IMR-90 (cell line): ENCODE data around the gene ATP4B. TPM values are rescaled to one million over a fixed set of nuclear protein-coding genes. Genes with fewer than 3 reads are reported as not detected.

Source experiments
- ATAC-seq: fragments of 200-7000 bp; cut with Tn5 transposase; 2 replicates; pipeline ENCODE4 v1.9.1; 2020; ENCODE audit warnings: low read depth, mild to moderate bottlenecking, moderate library complexity
- BruUV-seq: library from RNA; stranded (reverse); fragments of 400-500 nt; replicated peaks from 2 replicates; lab custom pipeline; 2021; lab: Mats Ljungman, UMichigan
- CTCF ChIA-PET: fragments of 300-600 bp; formaldehyde crosslinking; extraction: SDS; loops from one replicate; lab custom pipeline; 2021; ENCODE audit warnings: antibody characterized with exemption; lab: Yijun Ruan, JAX
- POLR2A ChIA-PET: fragments of 300-600 bp; sonication (Branson Sonifier 250); formaldehyde crosslinking; loops from one replicate; lab custom pipeline; 2022; ENCODE audit warnings: antibody characterized with exemption; ENCODE audit not compliant: unreplicated experiment; lab: Charles Lee
- DNase-seq: peaks from one replicate; pipeline ENCODE4 v3.0.0; 2013
- H2AFZ ChIP-seq: replicated peaks from 2 replicates; pipeline ENCODE3; 2013; ENCODE audit warnings: low read length, mild to moderate bottlenecking; ENCODE audit not compliant: poor library complexity
- H2AK5ac ChIP-seq: 2 replicates; pipeline ENCODE4 v1.6.1; 2013; ENCODE audit warnings: low read depth, low read length, inconsistent platforms
- H2AK9ac ChIP-seq: replicated peaks from 2 replicates; pipeline ENCODE3; 2013; ENCODE audit warnings: mild to moderate bottlenecking, low read depth, low read length, moderate library complexity; ENCODE audit not compliant: poor library complexity
- H2BK120ac ChIP-seq: 2 replicates; pipeline ENCODE4 v1.6.1; 2013; ENCODE audit warnings: low read depth, low read length, inconsistent platforms
- H2BK15ac ChIP-seq: 3 replicates; pipeline ENCODE4 v1.6.1; 2013; ENCODE audit warnings: low read depth, low read length, inconsistent platforms
- H2BK20ac ChIP-seq: 2 replicates; pipeline ENCODE4 v1.6.1; 2013; ENCODE audit warnings: low read depth, mild to moderate bottlenecking, inconsistent platforms, low read length, moderate library complexity
- H2BK5ac ChIP-seq: 2 replicates; pipeline ENCODE4 v1.6.1; 2013; ENCODE audit warnings: mild to moderate bottlenecking, low read depth, low read length, inconsistent platforms; ENCODE audit not compliant: poor library complexity, severe bottlenecking
- H3K14ac ChIP-seq: replicated peaks from 2 replicates; pipeline ENCODE4 v1.6.1; 2013; ENCODE audit warnings: low read depth, low read length, inconsistent platforms
- H3K18ac ChIP-seq: 2 replicates; pipeline ENCODE4 v1.6.1; 2013; ENCODE audit warnings: low read depth, low read length, control low read depth
- H3K23ac ChIP-seq: 2 replicates; pipeline ENCODE4 v1.6.1; 2013; ENCODE audit warnings: low read depth, low read length, inconsistent platforms
- H3K27ac ChIP-seq: 2 replicates; pipeline ENCODE4 v1.5.1; 2013; ENCODE audit warnings: mild to moderate bottlenecking, control low read depth, low read length; ENCODE audit not compliant: insufficient read depth
- H3K27me3 ChIP-seq: 2 replicates; pipeline ENCODE4 v1.6.1; 2013; ENCODE audit warnings: low read length; ENCODE audit not compliant: control insufficient read depth, insufficient read depth
- H3K36me3 ChIP-seq: 2 replicates; pipeline ENCODE4 v1.6.1; 2013; ENCODE audit warnings: low read length, mixed read lengths; ENCODE audit not compliant: control insufficient read depth, insufficient read depth
- H3K4ac ChIP-seq: 2 replicates; pipeline ENCODE4 v1.6.1; 2013; ENCODE audit warnings: low read depth, low read length, inconsistent platforms
- H3K4me1 ChIP-seq: 2 replicates; pipeline ENCODE4 v1.6.1; 2013; ENCODE audit warnings: low read length, mixed read lengths; ENCODE audit not compliant: control insufficient read depth, insufficient read depth
- H3K4me2 ChIP-seq: 2 replicates; pipeline ENCODE4 v1.6.1; 2013; ENCODE audit warnings: low read depth, mild to moderate bottlenecking, control low read depth, low read length, moderate library complexity
- H3K4me3 ChIP-seq: 2 replicates; pipeline ENCODE4 v1.5.1; 2013; ENCODE audit warnings: low read depth, mild to moderate bottlenecking, control low read depth, low read length, moderate library complexity; ENCODE audit not compliant: insufficient read depth
- H3K56ac ChIP-seq: 2 replicates; pipeline ENCODE4 v1.6.1; 2013; ENCODE audit warnings: low read length, inconsistent platforms; ENCODE audit not compliant: insufficient read depth; ENCODE audit errors: extremely low read depth
- H3K79me1 ChIP-seq, 2 experiments: 2 replicates each; pipeline ENCODE4 v1.6.1; 2013; ENCODE audit warnings: low read length in 2 of 2, inconsistent platforms in 1 of 2, low read depth in 1 of 2
- H3K9ac ChIP-seq: 2 replicates; pipeline ENCODE4 v1.6.1; 2013; ENCODE audit warnings: low read depth, low read length, control low read depth
- H3K9me1 ChIP-seq: 2 replicates; pipeline ENCODE4 v1.6.1; 2013; ENCODE audit warnings: low read length, inconsistent platforms; ENCODE audit not compliant: insufficient read depth
- H3K9me3 ChIP-seq: 2 replicates; pipeline ENCODE4 v1.6.1; 2013; ENCODE audit warnings: low read length; ENCODE audit not compliant: control insufficient read depth, insufficient read depth
- H4K20me1 ChIP-seq: 2 replicates; pipeline ENCODE4 v1.6.1; 2013; ENCODE audit warnings: low read length, inconsistent platforms; ENCODE audit not compliant: insufficient read depth
- H4K5ac ChIP-seq: 2 replicates; pipeline ENCODE4 v1.6.1; 2013; ENCODE audit warnings: mild to moderate bottlenecking, low read depth, low read length, control low read depth
- H4K8ac ChIP-seq, 2 experiments: 2 replicates each; pipeline ENCODE4 v1.6.1; 2013; ENCODE audit warnings: low read depth in 2 of 2, low read length in 2 of 2, control low read depth in 1 of 2, inconsistent platforms in 1 of 2
- H4K91ac ChIP-seq: 2 replicates; pipeline ENCODE4 v1.6.1; 2013; ENCODE audit warnings: low read depth, low read length, inconsistent platforms; ENCODE audit not compliant: insufficient read depth
- ELK1 ChIP-seq: fragments of 150-350 bp; IDR thresholded peaks from 2 replicates; pipeline ENCODE4 v1.6.1; 2016; ENCODE audit warnings: low read depth, mild to moderate bottlenecking, low read length, moderate library complexity, borderline replicate concordance
- FOS ChIP-seq: fragments of 150-350 bp; IDR thresholded peaks from 2 replicates; pipeline ENCODE4 v1.6.1; 2016; ENCODE audit warnings: low read depth, low read length
- POLR2A ChIP-seq: IDR thresholded peaks from 2 replicates; pipeline ENCODE4 v1.6.1; 2012; ENCODE audit warnings: mild to moderate bottlenecking, low read depth, low read length
- RAD21 ChIP-seq: IDR thresholded peaks from 2 replicates; pipeline ENCODE4 v1.6.1; 2012; ENCODE audit warnings: low read length, improper control_type of control experiment
- SMC3 ChIP-seq: fragments of 150-350 bp; IDR thresholded peaks from 2 replicates; pipeline ENCODE4 v1.6.1; 2016; ENCODE audit warnings: low read depth, mild to moderate bottlenecking, antibody characterized with exemption, low read length, moderate library complexity
- USF2 ChIP-seq: fragments of 150-350 bp; IDR thresholded peaks from 2 replicates; pipeline ENCODE4 v1.6.1; 2017; ENCODE audit warnings: mild to moderate bottlenecking, antibody characterized with exemption, low read length, low read depth
- WGBS, 2 experiments: methylation state at CpG; one replicate each; pipeline versions ENCODE4 v1.1.5 to v1.1.7; 2013; ENCODE audit warnings: missing lambda C conversion rate in 2 of 2; ENCODE audit not compliant: insufficient read length in 1 of 2; ENCODE audit errors: extremely low coverage in 2 of 2; 5-methylcytosine and 5-hydroxymethylcytosine counted together
- dilution Hi-C: fragments of 300-500 bp; cut with HindIII; formaldehyde crosslinking; loops from one replicate; pipeline ENCODE4 v1.14.3; 2018; ENCODE audit warnings: low sequenced_read_pairs; ENCODE audit not compliant: unreplicated experiment
- in situ Hi-C: fragments of 300-500 bp; cut with MboI; formaldehyde crosslinking; loops from 3 replicates; pipeline ENCODE4 v1.14.3; 2019; ENCODE audit warnings: low sequenced_read_pairs, inconsistent platforms, mixed read lengths
- intact Hi-C: fragments of 100-400 bp; cut with micrococcal nuclease; formaldehyde crosslinking; loops from 2 replicates; pipeline ENCODE4 v1.10.0; 2022
- polyA plus RNA-seq, 3 experiments: library from polyadenylated mRNA; depleted of rRNA; stranded (reverse); fragments of >200 nt; gene quantifications; 2 replicates each; pipeline ENCODE4 v1.2.3, GENCODE V29; 2012; ENCODE audit warnings: low replicate concordance in 1 of 3
- total RNA-seq: library from RNA; depleted of rRNA; stranded (reverse); fragments of >200 nt; gene quantifications from 2 replicates; pipeline ENCODE4 v1.2.3, GENCODE V29; 2012

ATP4B gene
- total and polyA plus RNA-seq, 2 of the 4 experiments (the other 2 are of a cell fraction) = not detected

GRCh38 chr13:113617961-113618360, 40.0 kb downstream of the ATP4B start:
- Histone ChIP-seq H3K23ac (no peak overlapping the region), H3K9me1 (peaks cover 24% of the 10 kb centered on the region), H3K4ac (no peak overlapping the region), H3K27ac (no peak overlapping the region), H3K79me1 (peaks cover 31 to 69% of the 10 kb centered on the region in 2 experiments), H4K91ac (no peak overlapping the region), H3K27me3 (no peaks in the 10 kb centered on the region), H3K56ac (no peak overlapping the region), H2BK15ac (no peak overlapping the region), H4K20me1 (peaks cover 62% of the 10 kb centered on the region), H2BK5ac (no peak overlapping the region), H2AK5ac (no peak overlapping the region), H2BK120ac (no peak overlapping the region), H4K8ac (no peak overlapping the region), H3K36me3 (peaks cover 14% of the 10 kb centered on the region), H3K4me1 (peaks cover 13% of the 10 kb centered on the region), H3K4me2 (no peak overlapping the region), H2AK9ac (no peak overlapping the region), H3K18ac (no peak overlapping the region), H4K5ac (no peak overlapping the region), H3K14ac (no peak overlapping the region), H3K4me3 (no peak overlapping the region), H2BK20ac (no peak overlapping the region), H2AFZ (no peak overlapping the region), H3K9ac (no peak overlapping the region), H3K9me3 (no peaks in the 10 kb centered on the region)
- no peak for TF ChIP-seq USF2
- TF ChIP-seq RAD21 = no peak
- no peak for TF ChIP-seq ELK1
- no peak for TF ChIP-seq FOS
- no peak for TF ChIP-seq POLR2A
- TF ChIP-seq SMC3 = no peak
- no peak for ATAC-seq
- CTCF ChIA-PET = no interaction called here
- dilution Hi-C loops (no loop called here), intact Hi-C loops (no loop called here), in situ Hi-C loops (no loop called here)
- POLR2A ChIA-PET = no interaction called here
- peak; percentile 6 for DNase-seq
- WGBS, 2 experiments = no CpG with 5 or more reads among the region's 5 CpGs
- no TSS peak for BruUV-seq
